Right cardiac atrium (tissue), 5 donors: Measurements from ENCODE around the gene CCNJL. TPM values are rescaled to one million over a fixed set of nuclear protein-coding genes. Genes with fewer than 3 reads are reported as not detected.

Source experiments
- ATAC-seq, 2 donors: fragments of 200-7000 bp; cut with Tn5 transposase; one replicate each; pipeline versions ENCODE4 v1.8.0 to v1.9.1; 2020; ENCODE audit warnings: moderate library complexity in 2 of 2, mild to moderate bottlenecking in 1 of 2
- DNase-seq, 3 donors: peaks; one replicate each; pipeline ENCODE4 v3.0.0-alpha.2; 2020
- H3K27ac ChIP-seq: one replicate; pipeline ENCODE4 v1.5.1; 2013; ENCODE audit warnings: mild to moderate bottlenecking, low read length, control low read depth, moderate library complexity
- H3K27me3 ChIP-seq: one replicate; pipeline ENCODE4 v1.6.1; 2013; ENCODE audit not compliant: control insufficient read depth, insufficient read depth
- H3K4me1 ChIP-seq: one replicate; pipeline ENCODE4 v1.6.1; 2013; ENCODE audit warnings: low read length; ENCODE audit not compliant: control insufficient read depth, insufficient read depth
- H3K4me3 ChIP-seq: one replicate; pipeline ENCODE4 v1.5.1; 2013; ENCODE audit warnings: low read length, control low read depth
- H3K9me3 ChIP-seq: one replicate; pipeline ENCODE4 v1.6.1; 2013; ENCODE audit warnings: low read length; ENCODE audit not compliant: control insufficient read depth
- WGBS: extraction: QIAGEN DNeasy Blood & Tissue Kit; methylation state at CpG from one replicate; pipeline ENCODE4 v1.1.7; 2013; 5-methylcytosine and 5-hydroxymethylcytosine counted together
- intact Hi-C, 4 donors: fragments of 100-400 bp; cut with DNase I; formaldehyde crosslinking; loops; one replicate each; pipeline versions ENCODE4 v1.11.0 to v1.14.0; 2022 to 2023
- polyA plus RNA-seq: library from polyadenylated mRNA; stranded (reverse); fragments of 200-250 nt; gene quantifications from one replicate; pipeline ENCODE4 v1.2.3, GENCODE V29; 2013
- total RNA-seq, 4 donors: library from RNA; stranded (reverse); fragmentation: NEBNext Ultra II Directional; extraction: Animal tissue kit (Norgen Biotek cat#: 25700); gene quantifications; one replicate each; pipeline ENCODE4 v1.2.1, GENCODE V29; 2021
- donor health status: healthy with polysubstance abuse.
- donor health status: DM: no; HTN: yes; CAD: no.
- donor health status: DM: no; HTN: no; CAD: no.
- donor health status: DM: no; HTN: yes; CAD: no; lungs with severe emphysema.
- donor health status: DM: yes; HTN: yes; CAD: no.

CCNJL gene
- total and polyA plus RNA-seq, 5 donors, result 4.1 to 8.6 (median 5.7) TPM

- intact Hi-C loops, result no loop called here
- Histone ChIP-seq H3K27me3 (no peaks in the 10 kb centered on the region), H3K4me3 (no peak overlapping the region), H3K9me3 (no peaks in the 10 kb centered on the region), H3K4me1 (no peaks in the 10 kb centered on the region), H3K27ac (no peak overlapping the region)
- 83% methylated on average over 4 of the region's 4 CpGs for WGBS
- DNase-seq (no peak), ATAC-seq (no peak)
These were observed 17.8 kb upstream of the CCNJL start for GRCh38 chr5:160330212-160330611.

- H3K4me1 ChIP-seq, result no peaks in the 10 kb centered on the region
- ATAC-seq, result no peak
These were observed 15.5 kb upstream of the CCNJL start for GRCh38 chr5:160327818-160328217.

GRCh38 chr5:160326981-160327380, 14.6 kb upstream of the CCNJL start:
- no peaks in the 10 kb centered on the region for H3K9me3 ChIP-seq
- no peak overlapping the region for H3K27ac ChIP-seq
- DNase-seq (no peak), ATAC-seq (no peak)
- no peak overlapping the region for H3K4me3 ChIP-seq
- WGBS, result 79% methylated on average over 2 of the region's 2 CpGs
- intact Hi-C loops, result no loop called here
- no peaks in the 10 kb centered on the region for H3K27me3 ChIP-seq
- H3K4me1 ChIP-seq, result no peaks in the 10 kb centered on the region

More at GRCh38 chr5:160327818-160328217, 15.5 kb upstream of the CCNJL start:
- H3K27ac ChIP-seq, result no peak overlapping the region
- WGBS, result 76% methylated on average over 6 of the region's 6 CpGs
- intact Hi-C loops, result no loop called here
- no peaks in the 10 kb centered on the region for H3K27me3 ChIP-seq
- no peak for DNase-seq
- no peaks in the 10 kb centered on the region for H3K9me3 ChIP-seq
- no peak overlapping the region for H3K4me3 ChIP-seq

- no peak for ATAC-seq
- Histone ChIP-seq H3K27me3 (no peaks in the 10 kb centered on the region), H3K4me1 (no peaks in the 10 kb centered on the region), H3K4me3 (no peak overlapping the region), H3K9me3 (no peaks in the 10 kb centered on the region), H3K27ac (no peak overlapping the region)
- intact Hi-C loops, result no loop called here
- WGBS, result 92% methylated on average over 2 of the region's 2 CpGs
- DNase-seq, result no peak
These were observed 13.4 kb upstream of the CCNJL start for GRCh38 chr5:160325716-160326115.

- WGBS, result 61% methylated on average over 2 of the region's 2 CpGs
- Histone ChIP-seq H3K4me3 (no peak overlapping the region), H3K27ac (no peak overlapping the region), H3K9me3 (no peaks in the 10 kb centered on the region), H3K4me1 (no peaks in the 10 kb centered on the region), H3K27me3 (no peaks in the 10 kb centered on the region)
- no peak for ATAC-seq
- intact Hi-C loops, result no loop called here
- DNase-seq, result no peak
These were observed 12.5 kb upstream of the CCNJL start for GRCh38 chr5:160324886-160325285.

GRCh38 chr5:160318409-160318808, 6.0 kb upstream of the CCNJL start:
- Histone ChIP-seq H3K9me3 (no peaks in the 10 kb centered on the region), H3K27me3 (no peaks in the 10 kb centered on the region), H3K27ac (no peak overlapping the region), H3K4me3 (no peak overlapping the region), H3K4me1 (no peaks in the 10 kb centered on the region)
- no peak for ATAC-seq
- intact Hi-C loops, result no loop called here
- DNase-seq, result no peak
- WGBS, result 90% methylated on average over 4 of the region's 4 CpGs

GRCh38 chr5:160317434-160317833, 5.1 kb upstream of the CCNJL start:
- no peak for DNase-seq
- H3K27me3 ChIP-seq, result no peaks in the 10 kb centered on the region
- no peaks in the 10 kb centered on the region for H3K4me1 ChIP-seq
- ATAC-seq, result no peak
- no peaks in the 10 kb centered on the region for H3K9me3 ChIP-seq
- no peak overlapping the region for H3K27ac ChIP-seq
- WGBS, result 56% methylated on average over 5 of the region's 5 CpGs
- intact Hi-C loops, result no loop called here
- no peak overlapping the region for H3K4me3 ChIP-seq

- no peak for DNase-seq
- Histone ChIP-seq H3K27me3 (no peaks in the 10 kb centered on the region), H3K9me3 (no peaks in the 10 kb centered on the region), H3K27ac (no peak overlapping the region), H3K4me3 (no peak overlapping the region), H3K4me1 (peaks cover under 1% of the 10 kb centered on the region)
- intact Hi-C loops, result no loop called here
- no peak for ATAC-seq
- 49% methylated on average over 1 of the region's 1 CpG for WGBS
These were observed 3.6 kb upstream of the CCNJL start for GRCh38 chr5:160315968-160316367.

- ATAC-seq (no peak), DNase-seq (no peak)
- intact Hi-C loops, result no loop called here
- H3K4me3 ChIP-seq, result peak overlapping the region; percentile 93
- H3K27me3 ChIP-seq, result no peaks in the 10 kb centered on the region
- H3K9me3 ChIP-seq, result no peaks in the 10 kb centered on the region
- no peak overlapping the region for H3K27ac ChIP-seq
- peaks cover 4% of the 10 kb centered on the region for H3K4me1 ChIP-seq
- 29% methylated on average over 8 of the region's 8 CpGs for WGBS
These were observed 780 bp upstream of the CCNJL start for GRCh38 chr5:160312960-160313727.

- Histone ChIP-seq H3K9me3 (no peaks in the 10 kb centered on the region), H3K27me3 (no peaks in the 10 kb centered on the region), H3K27ac (peak overlapping the region; percentile 11), H3K4me3 (peak overlapping the region; percentile 93), H3K4me1 (peaks cover 4% of the 10 kb centered on the region)
- DNase-seq (peak; percentile 46 to 74 (median 69)), ATAC-seq (peak; percentile 82 to 91)
- 3% methylated on average over 45 of the region's 45 CpGs for WGBS
- intact Hi-C loops, result no loop called here
These were observed 752 bp downstream of the CCNJL start for GRCh38 chr5:160311491-160312133.

GRCh38 chr5:160310552-160311295, 1.6 kb downstream of the CCNJL start:
- Histone ChIP-seq H3K27me3 (no peaks in the 10 kb centered on the region), H3K4me1 (peaks cover 4% of the 10 kb centered on the region), H3K9me3 (no peaks in the 10 kb centered on the region), H3K27ac (no peak overlapping the region), H3K4me3 (no peak overlapping the region)
- no peak for DNase-seq
- intact Hi-C loops, result no loop called here
- WGBS, result 91% methylated on average over 4 of the region's 4 CpGs
- no peak for ATAC-seq
